ENCODE results near the gene DAPK1. TPM values are rescaled to one million over a fixed set of nuclear protein-coding genes. Genes with fewer than 3 reads are reported as not detected.

The DAPK1 gene
- polyA plus RNA-seq, 1 of the 3 experiments (the other 2 are of a cell fraction) = 0.61 TPM

- ChIA-PET POLR2A (no interaction called here), CTCF (interaction anchor here (1.5 kb wide), 1 partner anchor 111 kb away, joined by 4 read pairs; no protein-coding TSS in a partner anchor)
- WGBS (ENCODE audit: low lambda C conversion rate) = 75% methylated on average over 10 of the region's 10 CpGs
- no peaks in the 10 kb centered on the region for H4K20me1 ChIP-seq (ENCODE audit: insufficient read depth)
- H3K4me3 ChIP-seq (ENCODE audit: low read depth in 2 of 2, low read length in 1 of 2) = no peak overlapping the region
- no peak overlapping the region for H2AFZ ChIP-seq (ENCODE audit: low read depth)
- no peaks in the 10 kb centered on the region for H3K9me2 ChIP-seq
- H3K9ac ChIP-seq = no peak overlapping the region
- no peak overlapping the region for H3K4me2 ChIP-seq
- H3K9me3 ChIP-seq = no peaks in the 10 kb centered on the region
- H3K4me1 ChIP-seq (ENCODE audit: control insufficient read depth in 1 of 2, insufficient read depth in 2 of 2, low read depth in 1 of 2, low read length in 1 of 2) = peaks cover 0 to 20% of the 10 kb centered on the region in 2 experiments; a peak in 1 of 4 replicates
- H3K27me3 ChIP-seq (ENCODE audit: insufficient read depth) = no peaks in the 10 kb centered on the region
- no peak overlapping the region; a peak in 1 of 4 replicates for H3K27ac ChIP-seq (ENCODE audit: low read depth in 2 of 2, low read length in 1 of 2)
- H3K79me2 ChIP-seq (ENCODE audit: insufficient read depth) = no peaks in the 10 kb centered on the region
- TF ChIP-seq FOSL2 (IDR thresholded peaks at IDR 0.05; ENCODE audit: borderline replicate concordance, low read depth) (no peak), FOXJ3 (CRISPR knock-in tag; IDR thresholded peaks at IDR 0.05) (no peak), TCF12 (IDR thresholded peaks at IDR 0.05) (no peak), FOXM1 (IDR thresholded peaks at IDR 0.05; ENCODE audit: low read depth) (no peak)
- DNase-seq = no peak
- no peaks in the 10 kb centered on the region for H3K36me3 ChIP-seq (replicated peaks in 1 of 2; ENCODE audit: control insufficient read depth in 1 of 2, insufficient read depth in 2 of 2, low read length in 1 of 2)
- no peaks in the 10 kb centered on the region for H3F3A ChIP-seq (replicated peaks; ENCODE audit: insufficient read depth)
These were observed 54.1 kb downstream of the DAPK1 start for GRCh38 chr9:87551772-87552217.

DNA sequence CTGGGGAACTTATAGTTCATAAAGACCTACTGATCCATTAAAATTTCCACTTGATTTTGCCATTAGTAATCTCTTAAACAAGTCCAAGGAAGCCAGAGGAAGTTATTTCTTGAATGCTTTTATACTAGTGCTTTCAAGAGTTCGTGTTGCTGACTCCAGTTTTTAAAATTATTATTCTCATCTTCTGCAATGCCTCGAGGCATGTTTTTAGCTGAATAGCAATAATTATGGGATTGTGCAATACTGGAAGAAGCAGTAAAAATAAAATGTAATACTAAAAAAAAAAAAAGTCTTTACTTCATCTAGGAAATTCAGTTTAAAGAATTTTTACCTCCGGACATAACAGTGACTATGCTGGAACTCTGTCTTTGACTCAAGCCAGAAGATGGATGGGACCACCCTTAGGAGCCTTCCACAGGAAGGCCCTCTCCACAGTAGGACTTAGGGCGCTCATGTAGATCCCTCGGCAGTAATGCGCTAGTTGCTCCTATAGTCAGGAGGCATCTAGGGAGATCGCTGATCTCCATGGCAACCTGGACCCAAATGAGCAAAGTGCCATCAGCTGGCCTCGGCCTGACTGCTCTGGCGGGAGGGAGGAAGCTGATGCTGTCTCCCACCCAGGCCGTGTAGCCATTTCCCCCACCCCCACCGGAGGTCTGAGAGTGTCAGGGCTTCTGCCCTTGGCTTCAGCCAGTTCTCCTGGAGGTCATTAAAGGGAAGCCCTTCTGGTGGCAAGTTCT, 56.7 kb downstream of the DAPK1 start:
- POLR2A ChIA-PET = no interaction called here
- H4K20me1 ChIP-seq (ENCODE audit: insufficient read depth) = no peaks in the 10 kb centered on the region

More for the DNA sequence above, 56.7 kb downstream of the DAPK1 start:
- Histone ChIP-seq H3K27me3 (ENCODE audit: insufficient read depth) (no peaks in the 10 kb centered on the region), H2AFZ (ENCODE audit: low read depth) (no peak overlapping the region), H3K79me2 (ENCODE audit: insufficient read depth) (no peaks in the 10 kb centered on the region), H3K27ac (ENCODE audit: low read depth in 2 of 2, low read length in 1 of 2) (no peak overlapping the region), H3F3A (replicated peaks; ENCODE audit: insufficient read depth) (no peaks in the 10 kb centered on the region), H3K4me3 (ENCODE audit: low read depth in 2 of 2, low read length in 1 of 2) (no peak overlapping the region), H3K36me3 (replicated peaks in 1 of 2; ENCODE audit: control insufficient read depth in 1 of 2, insufficient read depth in 2 of 2, low read length in 1 of 2) (no peaks in the 10 kb centered on the region), H3K4me1 (ENCODE audit: control insufficient read depth in 1 of 2, insufficient read depth in 2 of 2, low read depth in 1 of 2, low read length in 1 of 2) (peaks cover 0 to 27% of the 10 kb centered on the region in 2 experiments; a peak in 1 of 4 replicates), H3K9me3 (no peaks in the 10 kb centered on the region), H3K9me2 (no peaks in the 10 kb centered on the region), H3K4me2 (no peak overlapping the region), H3K9ac (no peak overlapping the region)
- CTCF ChIA-PET = interaction anchor here (2.1 kb wide), 1 partner anchor 12 kb away, joined by 8 read pairs; no protein-coding TSS in a partner anchor
- no peak for DNase-seq
- WGBS (ENCODE audit: low lambda C conversion rate) = 66% methylated on average over 11 of the region's 11 CpGs
- TF ChIP-seq CTCF (IDR thresholded peaks at IDR 0.05) = no peak
- TF ChIP-seq SIN3A (IDR thresholded peaks at IDR 0.05; ENCODE audit: borderline replicate concordance, low read depth, low read length) = no peak
- TF ChIP-seq, protein P1, sequence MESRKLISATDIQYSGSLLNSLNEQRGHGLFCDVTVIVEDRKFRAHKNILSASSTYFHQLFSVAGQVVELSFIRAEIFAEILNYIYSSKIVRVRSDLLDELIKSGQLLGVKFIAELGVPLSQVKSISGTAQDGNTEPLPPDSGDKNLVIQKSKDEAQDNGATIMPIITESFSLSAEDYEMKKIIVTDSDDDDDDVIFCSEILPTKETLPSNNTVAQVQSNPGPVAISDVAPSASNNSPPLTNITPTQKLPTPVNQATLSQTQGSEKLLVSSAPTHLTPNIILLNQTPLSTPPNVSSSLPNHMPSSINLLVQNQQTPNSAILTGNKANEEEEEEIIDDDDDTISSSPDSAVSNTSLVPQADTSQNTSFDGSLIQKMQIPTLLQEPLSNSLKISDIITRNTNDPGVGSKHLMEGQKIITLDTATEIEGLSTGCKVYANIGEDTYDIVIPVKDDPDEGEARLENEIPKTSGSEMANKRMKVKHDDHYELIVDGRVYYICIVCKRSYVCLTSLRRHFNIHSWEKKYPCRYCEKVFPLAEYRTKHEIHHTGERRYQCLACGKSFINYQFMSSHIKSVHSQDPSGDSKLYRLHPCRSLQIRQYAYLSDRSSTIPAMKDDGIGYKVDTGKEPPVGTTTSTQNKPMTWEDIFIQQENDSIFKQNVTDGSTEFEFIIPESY (IDR thresholded peaks at IDR 0.05; ENCODE audit: borderline replicate concordance, low read depth) = no peak
- TF ChIP-seq RXRA (IDR thresholded peaks at IDR 0.05; ENCODE audit: borderline replicate concordance, low read depth) = no peak
- TF ChIP-seq MXI1 (IDR thresholded peaks at IDR 0.05; ENCODE audit: low read depth, low read length) = no peak
- TF ChIP-seq TCF12 (IDR thresholded peaks at IDR 0.05) = no peak
- TF ChIP-seq MEF2A (IDR thresholded peaks at IDR 0.05; ENCODE audit: borderline replicate concordance, low read depth) = no peak
- no peak for TF ChIP-seq USF2 (IDR thresholded peaks at IDR 0.05; ENCODE audit: borderline replicate concordance, low read depth, low read length)
- no peak for TF ChIP-seq ELF1 (IDR thresholded peaks at IDR 0.05)
- no peak for TF ChIP-seq FOXJ3 (CRISPR knock-in tag; IDR thresholded peaks at IDR 0.05)

All from SK-N-SH (cell line).